H1 (cell line): ENCODE results near the gene GTPBP1. TPM values are rescaled to one million over a fixed set of nuclear protein-coding genes. Genes with fewer than 3 reads are reported as not detected.
A peak's percentile ranks its signal among the peaks of the same experiment; 100 is the strongest.

Source experiments
- CTCF ChIA-PET: fragments of 300-600 bp; sonication (Branson Sonifier 250); formaldehyde crosslinking; loops from one replicate; lab custom pipeline; 2021; ENCODE audit not compliant: partially characterized antibody; lab: Charles Lee
- POLR2A ChIA-PET: fragments of 300-600 bp; sonication (Branson Sonifier 250); formaldehyde crosslinking; loops from one replicate; lab custom pipeline; 2021; ENCODE audit warnings: inconsistent platforms; ENCODE audit not compliant: partially characterized antibody; lab: Charles Lee
- DNase-seq, 2 experiments: peaks; one replicate each; pipeline versions ENCODE4 v3.0.0 to v3.0.0-alpha.2; 2010 to 2022; ENCODE audit warnings: low spot score in 2 of 2, low read depth in 1 of 2, mixed read lengths in 1 of 2
- FAIRE-seq: peaks from 2 replicates; lab custom pipeline; 2011; peaks lifted over from hg19 to GRCh38; lab: Jason Lieb, UNC
- H2AFZ ChIP-seq: 2 replicates; pipeline ENCODE4 v1.8.1; 2012; ENCODE audit warnings: low read length, inconsistent platforms
- H2AK5ac ChIP-seq: 2 replicates; pipeline ENCODE4 v1.6.1; 2013; ENCODE audit warnings: low read depth, low read length
- H2BK120ac ChIP-seq: replicated peaks from 2 replicates; pipeline ENCODE3; 2013; ENCODE audit warnings: low read depth, low read length, inconsistent platforms
- H2BK12ac ChIP-seq: 2 replicates; pipeline ENCODE4 v1.6.1; 2013; ENCODE audit warnings: low read depth, low read length
- H2BK15ac ChIP-seq: 2 replicates; pipeline ENCODE4 v1.6.1; 2013; ENCODE audit warnings: low read length
- H2BK20ac ChIP-seq: 2 replicates; pipeline ENCODE4 v1.6.1; 2013; ENCODE audit warnings: low read length
- H2BK5ac ChIP-seq: 2 replicates; pipeline ENCODE4 v1.6.1; 2013; ENCODE audit warnings: low read depth, low read length
- H3K14ac ChIP-seq: 2 replicates; pipeline ENCODE4 v1.6.1; 2013; ENCODE audit warnings: inconsistent platforms; ENCODE audit not compliant: insufficient read length
- H3K18ac ChIP-seq: 2 replicates; pipeline ENCODE4 v1.6.1; 2013; ENCODE audit warnings: low read length; ENCODE audit errors: extremely low read depth
- H3K23ac ChIP-seq: 2 replicates; pipeline ENCODE4 v1.6.1; 2013; ENCODE audit warnings: inconsistent platforms; ENCODE audit not compliant: insufficient read length
- H3K23me2 ChIP-seq: 2 replicates; pipeline ENCODE4 v1.6.1; 2013; ENCODE audit warnings: low read depth, low read length
- H3K27ac ChIP-seq: 2 replicates; pipeline ENCODE4 v1.6.1; 2011; ENCODE audit warnings: low read depth, low read length, inconsistent platforms
- H3K27me3 ChIP-seq, 4 experiments: replicated peaks in 1 of 4; 1 replicate in 1 of 4; 2 replicates in 3 of 4; pipeline versions ENCODE4 v1.6.1 to v1.8.1; 2011 to 2013; ENCODE audit warnings: low read length in 3 of 4, mild to moderate bottlenecking in 3 of 4, inconsistent platforms in 2 of 4, mixed read lengths in 2 of 4, moderate library complexity in 1 of 4; ENCODE audit not compliant: control insufficient read depth in 3 of 4, insufficient read depth in 3 of 4; ENCODE audit errors: extremely low read depth in 1 of 4
- H3K36me3 ChIP-seq, 4 experiments: 2 replicates each; pipeline versions ENCODE4 v1.6.1 to v1.8.1; 2011 to 2013; ENCODE audit warnings: mild to moderate bottlenecking in 4 of 4, low read length in 3 of 4, moderate library complexity in 2 of 4, control low read depth in 1 of 4, inconsistent platforms in 1 of 4; ENCODE audit not compliant: insufficient read depth in 4 of 4, control insufficient read depth in 2 of 4
- H3K4ac ChIP-seq: replicated peaks from 2 replicates; pipeline ENCODE3; 2013; ENCODE audit warnings: low read length, low read depth, mixed read lengths, inconsistent platforms; ENCODE audit not compliant: insufficient read length
- H3K4me1 ChIP-seq, 4 experiments: replicated peaks in 1 of 4; 1 replicate in 1 of 4; 2 replicates in 3 of 4; pipeline versions ENCODE4 v1.6.1 to v1.8.1; 2011 to 2013; ENCODE audit warnings: low read length in 3 of 4, inconsistent platforms in 2 of 4, mixed read lengths in 1 of 4; ENCODE audit not compliant: insufficient read depth in 4 of 4, control insufficient read depth in 3 of 4
- H3K4me2 ChIP-seq, 2 experiments: 2 replicates each; pipeline versions ENCODE4 v1.6.1 to v1.8.1; 2011 to 2013; ENCODE audit warnings: low read depth in 2 of 2, low read length in 2 of 2, control low read depth in 1 of 2, inconsistent platforms in 1 of 2, mild to moderate bottlenecking in 1 of 2; ENCODE audit not compliant: insufficient read depth in 1 of 2
- H3K4me3 ChIP-seq, 4 experiments: fragments of 200-600, 300-600 bp in 1 of 4; sonication (generic), shearing (Covaris generic), sonication (Bioruptor Twin) in 1 of 4; 2 replicates each; pipeline versions ENCODE4 v1.5.1 to v1.8.1; 2011 to 2016; ENCODE audit warnings: low read length in 4 of 4, low read depth in 3 of 4, control low read depth in 2 of 4, inconsistent platforms in 2 of 4, mild to moderate bottlenecking in 2 of 4, mixed read lengths in 1 of 4, moderate library complexity in 1 of 4; ENCODE audit not compliant: insufficient read depth in 2 of 4; ENCODE audit errors: extremely low read depth in 1 of 4
- H3K56ac ChIP-seq: replicated peaks from 2 replicates; pipeline ENCODE3; 2013; ENCODE audit warnings: low read depth, mild to moderate bottlenecking, mixed read lengths, low read length, inconsistent platforms; ENCODE audit not compliant: insufficient read length
- H3K79me1 ChIP-seq: 2 replicates; pipeline ENCODE4 v1.6.1; 2013; ENCODE audit warnings: low read depth, low read length, control low read depth
- H3K79me2 ChIP-seq, 2 experiments: 2 replicates each; pipeline versions ENCODE4 v1.6.1 to v1.8.1; 2012 to 2013; ENCODE audit warnings: low read length in 2 of 2, mild to moderate bottlenecking in 2 of 2, inconsistent platforms in 1 of 2; ENCODE audit not compliant: insufficient read depth in 2 of 2, control insufficient read depth in 1 of 2
- H3K9ac ChIP-seq, 4 experiments: replicated peaks in 1 of 4; 1 replicate in 1 of 4; 2 replicates in 3 of 4; pipeline versions ENCODE4 v1.6.1 to v1.8.1; 2011 to 2013; ENCODE audit warnings: low read depth in 3 of 4, low read length in 3 of 4, control low read depth in 2 of 4, mild to moderate bottlenecking in 2 of 4, moderate library complexity in 2 of 4, inconsistent platforms in 1 of 4; ENCODE audit errors: extremely low read depth in 1 of 4
- H3K9me3 ChIP-seq, 2 experiments: 2 replicates each; pipeline versions ENCODE4 v1.6.1 to v1.8.1; 2012 to 2013; ENCODE audit warnings: mild to moderate bottlenecking in 2 of 2, moderate library complexity in 2 of 2, control low read depth in 1 of 2, inconsistent platforms in 1 of 2, low read depth in 1 of 2, low read length in 1 of 2, mixed read lengths in 1 of 2; ENCODE audit not compliant: insufficient read depth in 2 of 2
- H4K20me1 ChIP-seq, 2 experiments: replicated peaks in 1 of 2; 2 replicates each; pipeline versions ENCODE3 to v1.8.1; 2011 to 2013; ENCODE audit warnings: inconsistent platforms in 2 of 2, low read length in 2 of 2, mild to moderate bottlenecking in 1 of 2; ENCODE audit not compliant: insufficient read depth in 2 of 2, control insufficient read depth in 1 of 2
- H4K5ac ChIP-seq: 2 replicates; pipeline ENCODE4 v1.6.1; 2013; ENCODE audit warnings: low read length, low read depth, mixed read lengths, inconsistent platforms; ENCODE audit not compliant: insufficient read length
- H4K8ac ChIP-seq: 2 replicates; pipeline ENCODE4 v1.8.0; 2013; ENCODE audit warnings: mild to moderate bottlenecking, moderate library complexity, low read length, inconsistent platforms; ENCODE audit not compliant: insufficient read depth; ENCODE audit errors: extremely low read depth
- H4K91ac ChIP-seq: replicated peaks from 2 replicates; pipeline ENCODE3; 2013; ENCODE audit warnings: low read length, mixed read lengths, inconsistent platforms; ENCODE audit not compliant: insufficient read length
- PHF8 ChIP-seq: fragments of 200-600 bp; sonication (generic); conservative IDR thresholded peaks from 2 replicates; pipeline ENCODE4 v1.7.1; 2012; ENCODE audit warnings: low read depth, mild to moderate bottlenecking, inconsistent platforms, low read length, moderate library complexity
- SP1 ChIP-seq: IDR thresholded peaks from 2 replicates; pipeline ENCODE4 v1.6.1; 2011; ENCODE audit warnings: low read depth, low read length
- YY1 ChIP-seq: IDR thresholded peaks from 2 replicates; pipeline ENCODE4 v1.6.1; 2011; ENCODE audit warnings: low read depth, mild to moderate bottlenecking, low read length
- WGBS, 2 experiments: shearing (Covaris generic) in 1 of 2; methylation state at CpG; one replicate each; pipeline versions ENCODE4 v1.1.6 to v1.1.7; 2013 to 2015; ENCODE audit warnings: low lambda C conversion rate in 2 of 2, mixed read lengths in 2 of 2, inconsistent platforms in 1 of 2, low coverage in 1 of 2, missing lambda C conversion rate in 1 of 2; ENCODE audit not compliant: insufficient replicate concordance in 2 of 2, insufficient coverage in 1 of 2, insufficient read length in 1 of 2; ENCODE audit errors: extremely low coverage in 1 of 2, missing lambda C conversion rate in 1 of 2; 5-methylcytosine and 5-hydroxymethylcytosine counted together
- polyA plus RNA-seq, 7 experiments: library from polyadenylated mRNA; depleted of rRNA in 3 of 7; stranded (reverse) in 5 of 7; unstranded in 2 of 7; fragments of >200 nt in 5 of 7; fragments of 200-250 nt in 2 of 7; gene quantifications; 1 replicate in 5 of 7; 2 replicates in 1 of 7; 4 replicates in 1 of 7; pipeline versions ENCODE4 v1.2.1 to v1.2.3, GENCODE V29; 2011 to 2013; ENCODE audit warnings: missing spikeins in 2 of 7, mixed read lengths in 2 of 7
- total RNA-seq: library from RNA; stranded (reverse); fragmentation: NEBNext Ultra II Directional; extraction: Animal tissue kit (Norgen Biotek cat#: 25700); gene quantifications from 2 replicates; pipeline ENCODE4 v1.2.1, GENCODE V29; 2021

GTPBP1 gene
- total and polyA plus RNA-seq, 2 of the 8 experiments (the other 6 are each of a cell fraction or from before 2014, with no cell fraction given): 53.1 to 91.8 TPM

DNA sequence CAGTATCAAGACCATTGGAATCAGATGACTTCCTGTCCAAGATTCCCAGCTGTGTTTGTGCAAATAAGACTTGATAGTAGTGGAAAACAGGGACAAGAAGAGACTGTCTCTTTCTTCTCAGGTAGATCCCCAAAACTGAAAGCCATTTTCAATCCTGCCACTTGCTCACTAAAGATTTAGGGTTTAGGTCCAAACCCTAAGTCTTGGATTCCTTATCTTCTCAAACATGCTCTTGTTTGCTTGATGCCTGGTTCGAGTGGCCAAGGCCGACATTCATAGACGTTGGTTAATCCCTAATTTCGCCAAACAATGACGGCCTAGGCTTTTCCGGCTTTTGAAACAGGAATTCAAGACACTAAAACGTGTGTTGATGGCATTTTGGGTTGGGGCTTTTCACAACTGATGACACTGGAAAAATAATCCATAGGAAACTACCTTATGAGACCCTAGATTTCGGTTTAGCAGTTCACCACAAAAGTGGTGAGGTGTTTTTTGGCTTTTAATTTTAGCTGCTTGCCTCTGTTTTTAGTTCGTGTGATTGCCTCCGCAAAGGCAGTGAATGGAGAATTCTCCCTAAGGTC is 1.0 kb upstream of the GTPBP1 start:
- CTCF ChIA-PET: no interaction called here
- no peak overlapping the region for H3K23ac ChIP-seq
- H4K20me1 ChIP-seq: peaks cover 15 to 16% of the 10 kb centered on the region in 2 experiments
- peak overlapping the region; percentile 93 for H2BK5ac ChIP-seq
- H3K4ac ChIP-seq: no peak overlapping the region
- H4K5ac ChIP-seq: no peak overlapping the region
- WGBS, 2 experiments: 48% methylated on average over 10 of the region's 10 CpGs; no CpG with 5 or more reads in 1 of the 2 experiments
- no peak overlapping the region for H3K14ac ChIP-seq
- peak overlapping the region; percentile 22 to 53 (median 28); a peak in 5 of 8 replicates for H3K4me3 ChIP-seq
- no peak overlapping the region for H4K91ac ChIP-seq
- peak overlapping the region; percentile 44 to 77 (median 71) for H3K9ac ChIP-seq
- H3K79me1 ChIP-seq: 0 out of 2 replicates have a peak, but pooled peaks cover 4% of the 10 kb centered on the region
- no peaks in the 10 kb centered on the region for H3K27me3 ChIP-seq
- H3K18ac ChIP-seq: no peak overlapping the region
- peaks cover 26 to 43% of the 10 kb centered on the region in 2 experiments for H3K79me2 ChIP-seq
- no peaks in the 10 kb centered on the region for H3K9me3 ChIP-seq
- H2BK120ac ChIP-seq: no peak overlapping the region
- H3K36me3 ChIP-seq: peaks cover 0 to 5% (median 0%) of the 10 kb centered on the region in 4 experiments; a peak in 3 of 8 replicates
- peak overlapping the region; percentile 95 for H2BK12ac ChIP-seq
- no peak for DNase-seq
- POLR2A ChIA-PET: interaction anchor here (0.8 to 5.6 kb wide), 6 partner anchors 12 to 135 kb away, joined by 3 to 39 read pairs (median 7); partner anchors contain the start of genes CBY1, DMC1 and TOMM22
- peak overlapping the region; percentile 94 for H3K27ac ChIP-seq
- 0 out of 2 replicates have a peak overlapping the region, but pooled peaks have one; percentile 3 for H2AFZ ChIP-seq
- H2BK20ac ChIP-seq: no peak overlapping the region
- TF ChIP-seq PHF8 (peak; percentile 44; the same call in 1 of the 2 replicates), SP1 (no peak), YY1 (0 out of 2 replicates have a peak, but pooled peaks have one; percentile 9)
- H3K4me2 ChIP-seq: peak overlapping the region; percentile 66 to 80
- H3K23me2 ChIP-seq: peaks cover 12% of the 10 kb centered on the region
- H3K56ac ChIP-seq: peak overlapping the region; percentile 44
- no peak overlapping the region for H2BK15ac ChIP-seq
- H3K4me1 ChIP-seq: peaks cover 10 to 19% (median 14%) of the 10 kb centered on the region in 4 experiments; a peak in 5 of 7 replicates
- H4K8ac ChIP-seq: no peak overlapping the region
- no peak for FAIRE-seq
- H2AK5ac ChIP-seq: no peak overlapping the region
